OCI-LY3 (cell line): ENCODE results near the gene BHLHE41.

Experiments used
- EZH2phosphoT487 ChIP-seq: fragments of 200-600 bp; shearing (Covaris generic); IDR thresholded peaks from 2 replicates; pipeline ENCODE4 v1.6.1; 2018; ENCODE audit warnings: antibody characterized with exemption, mixed run types, low read depth
- TF ChIP-seq, protein P1 (sequence below): fragments of 200-600, 300-600 bp; sonication (generic); IDR thresholded peaks from 2 replicates; pipeline ENCODE4 v1.5.1; 2014; ENCODE audit warnings: antibody characterized with exemption, low read length, low read depth

DNA sequence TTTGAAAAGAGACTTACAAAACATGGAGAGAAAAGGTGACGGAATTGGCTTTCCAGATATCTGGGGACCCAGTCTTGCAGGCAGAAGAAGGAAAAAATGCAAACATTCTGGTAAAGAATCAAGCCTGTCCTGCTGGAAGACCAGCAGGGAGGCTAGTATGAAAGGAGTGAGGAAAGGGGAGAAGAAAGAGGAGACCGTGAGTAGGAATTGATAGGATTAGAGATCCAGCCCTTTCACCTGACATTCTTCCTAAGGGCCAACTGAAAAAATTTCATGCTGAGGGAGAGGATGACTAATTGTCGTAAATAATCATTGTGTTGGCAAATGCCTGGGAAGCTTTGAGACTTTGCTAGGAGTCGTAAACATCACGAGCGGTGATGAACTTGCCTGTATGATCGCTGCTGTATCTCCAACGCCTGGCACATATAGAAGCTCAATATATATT is 12.1 kb downstream of the BHLHE41 start:
- TF ChIP-seq, protein P1, sequence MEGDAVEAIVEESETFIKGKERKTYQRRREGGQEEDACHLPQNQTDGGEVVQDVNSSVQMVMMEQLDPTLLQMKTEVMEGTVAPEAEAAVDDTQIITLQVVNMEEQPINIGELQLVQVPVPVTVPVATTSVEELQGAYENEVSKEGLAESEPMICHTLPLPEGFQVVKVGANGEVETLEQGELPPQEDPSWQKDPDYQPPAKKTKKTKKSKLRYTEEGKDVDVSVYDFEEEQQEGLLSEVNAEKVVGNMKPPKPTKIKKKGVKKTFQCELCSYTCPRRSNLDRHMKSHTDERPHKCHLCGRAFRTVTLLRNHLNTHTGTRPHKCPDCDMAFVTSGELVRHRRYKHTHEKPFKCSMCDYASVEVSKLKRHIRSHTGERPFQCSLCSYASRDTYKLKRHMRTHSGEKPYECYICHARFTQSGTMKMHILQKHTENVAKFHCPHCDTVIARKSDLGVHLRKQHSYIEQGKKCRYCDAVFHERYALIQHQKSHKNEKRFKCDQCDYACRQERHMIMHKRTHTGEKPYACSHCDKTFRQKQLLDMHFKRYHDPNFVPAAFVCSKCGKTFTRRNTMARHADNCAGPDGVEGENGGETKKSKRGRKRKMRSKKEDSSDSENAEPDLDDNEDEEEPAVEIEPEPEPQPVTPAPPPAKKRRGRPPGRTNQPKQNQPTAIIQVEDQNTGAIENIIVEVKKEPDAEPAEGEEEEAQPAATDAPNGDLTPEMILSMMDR: no peak
- TF ChIP-seq EZH2phosphoT487: no peak
